T47D (cell line): ENCODE data around the gene COL4A1.

Source experiments
- DNase-seq, 2 experiments: peaks; one replicate each; pipeline versions ENCODE4 v3.0.0 to v3.0.0-alpha.2; 2011 to 2012; ENCODE audit warnings: low read depth in 1 of 2, low spot score in 1 of 2
- JUND ChIP-seq: IDR thresholded peaks from 2 replicates; pipeline ENCODE4 v1.6.1; 2012; ENCODE audit warnings: low read depth
- in situ Hi-C: cut with HindIII; loops from 2 replicates; pipeline ENCODE4 v1.10.0; 2016; ENCODE audit warnings: low sequenced_read_pairs, low pct_unique_long_range_greater_than_20kb

The COL4A1 gene

GRCh38 chr13:110170020-110170790 lies 136.8 kb downstream of the COL4A1 start:
- no peak for DNase-seq
- no peak for TF ChIP-seq JUND
- in situ Hi-C loops, result no loop called here

GRCh38 chr13:110168999-110169933 lies 137.7 kb downstream of the COL4A1 start:
- no peak for TF ChIP-seq JUND

DNA sequence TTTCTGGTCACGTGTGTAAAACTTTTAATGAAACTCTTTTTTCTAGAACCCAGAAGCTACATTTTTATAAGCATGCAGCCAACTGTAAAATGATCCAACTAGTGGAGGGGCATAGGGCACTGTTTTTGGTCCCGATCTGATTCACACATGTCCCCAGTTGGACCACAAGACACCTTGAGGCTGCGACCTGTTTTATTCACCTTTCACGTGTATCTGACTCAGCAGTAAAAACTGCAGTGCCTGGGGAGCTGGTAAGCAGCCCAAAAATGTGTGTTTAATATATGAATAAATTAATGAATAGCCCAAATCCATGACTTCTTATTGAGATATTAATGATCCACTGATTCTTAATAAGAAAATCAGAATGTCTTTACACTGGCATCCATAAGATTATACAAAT lies 140.4 kb downstream of the COL4A1 start:
- no peak for DNase-seq
- TF ChIP-seq JUND, result no peak
- in situ Hi-C loops, result no loop called here

More at GRCh38 chr13:110168999-110169933, 137.7 kb downstream of the COL4A1 start:
- no peak for DNase-seq
- in situ Hi-C loops, result no loop called here

GRCh38 chr13:110164706-110165105 lies 142.3 kb downstream of the COL4A1 start:
- in situ Hi-C loops, result no loop called here

GRCh38 chr13:110162866-110163658 lies 143.9 kb downstream of the COL4A1 start:
- TF ChIP-seq JUND, result no peak
- DNase-seq, result no peak
- in situ Hi-C loops, result no loop called here

More at GRCh38 chr13:110164706-110165105, 142.3 kb downstream of the COL4A1 start:
- TF ChIP-seq JUND, result no peak
- DNase-seq, result no peak

DNA sequence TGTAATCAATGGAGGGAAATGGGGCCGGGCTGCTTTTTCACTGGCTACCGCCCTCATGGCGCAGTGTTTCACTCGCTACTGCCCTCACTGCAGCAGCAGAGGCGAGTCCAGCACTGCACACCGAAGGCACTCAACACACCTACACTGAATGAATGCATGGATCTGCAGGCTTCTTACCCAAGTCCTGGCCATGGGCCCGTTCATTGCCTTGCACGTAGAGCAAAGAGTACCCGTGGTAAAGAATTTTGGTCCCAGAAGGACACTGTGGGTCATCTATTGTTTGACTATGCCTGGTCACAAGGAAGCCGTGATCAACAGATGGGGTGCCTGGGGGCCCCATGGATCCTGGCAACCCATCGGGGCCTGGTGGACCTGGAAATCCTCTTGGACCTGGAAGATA lies 144.9 kb downstream of the COL4A1 start:
- no peak for TF ChIP-seq JUND
- in situ Hi-C loops, result no loop called here
- DNase-seq, result no peak

DNA sequence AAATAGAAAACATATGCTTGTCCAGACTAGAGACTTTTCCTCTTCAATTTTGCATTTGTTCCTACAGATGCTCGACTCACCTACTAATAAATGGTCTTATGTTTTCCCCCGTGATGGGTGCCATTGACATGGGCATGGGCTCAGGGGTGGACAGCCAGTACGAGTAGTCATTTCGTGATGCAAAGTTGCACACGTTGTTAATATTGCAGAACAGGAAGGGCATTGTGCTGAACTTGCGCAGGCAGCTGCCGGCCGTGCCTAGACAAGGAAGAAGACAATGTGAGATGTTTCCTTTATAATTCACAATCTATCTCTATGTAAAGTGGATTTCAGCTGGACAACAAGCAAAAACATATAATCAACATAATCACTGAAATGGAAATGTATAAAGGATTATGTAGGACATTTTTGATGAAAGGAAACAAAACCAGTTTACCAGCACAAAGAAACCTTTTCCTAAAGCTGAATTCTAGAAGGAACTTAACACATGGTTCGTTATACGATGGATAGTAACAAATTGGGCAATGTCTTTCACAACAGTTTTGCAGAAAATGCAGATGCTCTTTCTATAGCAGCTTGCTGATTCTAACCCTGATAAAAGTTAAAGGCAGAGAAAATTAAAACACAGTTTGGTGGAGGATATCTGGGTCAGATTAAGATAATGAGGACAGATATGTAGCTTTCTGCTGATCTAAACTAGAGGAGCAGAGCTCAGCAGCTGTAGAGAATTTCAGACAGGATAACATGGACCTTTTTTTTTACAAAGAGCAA lies 145.7 kb downstream of the COL4A1 start:
- in situ Hi-C loops, result no loop called here
- TF ChIP-seq JUND, result no peak
- no peak for DNase-seq

GRCh38 chr13:110158226-110158625 lies 148.7 kb downstream of the COL4A1 start:
- in situ Hi-C loops, result no loop called here
- DNase-seq, result no peak
- TF ChIP-seq JUND, result no peak

- DNase-seq, result no peak
- in situ Hi-C loops, result no loop called here
- no peak for TF ChIP-seq JUND
Observed at GRCh38 chr13:110157718-110158117, 149.2 kb downstream of the COL4A1 start.

- no peak for DNase-seq
- no peak for TF ChIP-seq JUND
- in situ Hi-C loops, result no loop called here
Observed at GRCh38 chr13:110156301-110157049, 150.5 kb downstream of the COL4A1 start.

- no peak for TF ChIP-seq JUND
- in situ Hi-C loops, result no loop called here
- no peak for DNase-seq
Observed at GRCh38 chr13:110155072-110155471, 151.9 kb downstream of the COL4A1 start.
